Activated CD8-positive, alpha-beta memory T cell treated with anti-CD3 and anti-CD28 coated beads, Interleukin-2, amount 50 U/mL, for 24 hours (primary cell): ENCODE measurements around the gene CACNB2.
A peak's percentile ranks its signal among the peaks of the same experiment; 100 is the strongest.

Source experiments
- DNase-seq: peaks from one replicate; pipeline ENCODE4 v3.0.0-alpha.2; 2020; ENCODE audit errors: extremely low read depth

CACNB2 gene

GRCh38 chr10:18140149-18140956, at the start of gene CACNB2:
Gene CACNB2, plus strand, starts transcription at chr10:18140424.
- DNase-seq: no peak

GRCh38 chr10:18094332-18094731, 45.9 kb upstream of the CACNB2 start:
- no peak for DNase-seq

- DNase-seq: no peak
Observed at GRCh38 chr10:18094793-18095192, 45.4 kb upstream of the CACNB2 start.

GRCh38 chr10:18097524-18097923, 42.7 kb upstream of the CACNB2 start:
- DNase-seq: no peak

GRCh38 chr10:18098201-18098600, 42.0 kb upstream of the CACNB2 start:
- DNase-seq: no peak

- no peak for DNase-seq
Observed at GRCh38 chr10:18099415-18099814, 40.8 kb upstream of the CACNB2 start.

DNA sequence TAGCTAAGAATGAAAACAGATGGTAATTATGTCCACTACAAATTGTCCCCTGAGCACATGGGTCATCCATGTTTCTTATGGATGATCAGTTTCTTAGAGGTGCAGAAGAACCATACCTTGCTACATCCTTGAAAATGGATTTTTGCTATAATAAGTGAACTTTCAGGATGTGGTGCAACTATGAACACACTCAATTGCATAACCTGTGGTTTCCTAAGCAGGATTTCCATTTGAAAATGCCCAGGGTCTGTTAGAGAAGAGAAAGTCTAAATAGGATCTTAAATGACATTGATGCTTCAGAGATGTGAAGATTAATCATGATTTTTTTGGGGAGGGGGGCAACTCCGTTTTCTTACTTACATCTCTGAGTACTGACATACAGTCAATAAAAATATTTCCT, 39.6 kb upstream of the CACNB2 start:
- DNase-seq: no peak

- no peak for DNase-seq
Observed at GRCh38 chr10:18102404-18102803, 37.8 kb upstream of the CACNB2 start.

DNA sequence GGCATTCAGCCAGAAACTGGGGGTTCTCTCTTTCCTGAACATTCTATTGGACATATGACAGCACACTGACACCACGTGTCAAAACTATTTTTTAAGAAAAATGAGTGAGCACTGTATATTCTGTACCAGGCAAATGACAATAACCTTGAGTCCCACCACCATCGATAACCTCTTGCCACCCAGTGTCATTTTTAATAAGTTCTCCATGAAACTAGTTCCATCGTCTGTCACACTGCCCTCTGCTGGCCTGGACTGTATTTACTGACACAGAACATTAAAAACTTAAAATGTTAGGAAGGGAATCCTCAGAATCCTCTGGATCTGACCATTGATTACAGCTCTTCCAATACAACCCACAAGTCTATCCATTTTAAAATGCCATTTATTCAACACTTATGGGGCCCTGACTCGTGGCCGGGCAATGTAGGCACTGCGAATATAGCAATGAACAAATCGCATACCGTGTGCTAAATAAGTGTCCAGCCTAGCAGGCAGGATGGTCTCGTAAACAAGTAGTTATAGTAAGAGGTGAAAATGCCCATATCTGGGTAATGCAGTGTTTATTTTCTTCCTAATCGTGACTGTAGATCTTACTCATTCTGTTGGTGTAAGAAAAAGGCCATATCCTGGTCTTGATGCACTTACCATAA, 35.9 kb upstream of the CACNB2 start:
- peak; percentile 8 for DNase-seq

- DNase-seq: no peak
Observed at GRCh38 chr10:18109341-18109870, 30.8 kb upstream of the CACNB2 start.

DNA sequence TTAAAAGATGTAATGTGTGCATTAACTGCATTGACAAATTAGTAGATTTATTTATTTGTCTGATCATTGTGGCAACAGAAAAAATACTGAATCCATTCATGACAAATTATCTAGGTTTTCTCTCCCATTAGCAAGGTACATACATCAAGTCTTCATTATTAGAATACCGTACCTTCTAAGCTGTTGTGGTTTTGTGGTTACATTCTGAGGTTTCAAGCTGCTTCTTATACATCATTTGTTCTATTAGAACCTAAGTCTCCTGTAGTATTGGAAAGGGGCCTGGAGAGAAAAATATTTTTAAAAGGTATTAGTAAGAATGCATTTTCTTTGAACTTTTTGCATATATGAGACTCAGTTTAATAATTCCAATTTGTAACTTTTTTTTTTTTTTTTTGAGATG, 26.3 kb upstream of the CACNB2 start:
- DNase-seq: no peak

DNA sequence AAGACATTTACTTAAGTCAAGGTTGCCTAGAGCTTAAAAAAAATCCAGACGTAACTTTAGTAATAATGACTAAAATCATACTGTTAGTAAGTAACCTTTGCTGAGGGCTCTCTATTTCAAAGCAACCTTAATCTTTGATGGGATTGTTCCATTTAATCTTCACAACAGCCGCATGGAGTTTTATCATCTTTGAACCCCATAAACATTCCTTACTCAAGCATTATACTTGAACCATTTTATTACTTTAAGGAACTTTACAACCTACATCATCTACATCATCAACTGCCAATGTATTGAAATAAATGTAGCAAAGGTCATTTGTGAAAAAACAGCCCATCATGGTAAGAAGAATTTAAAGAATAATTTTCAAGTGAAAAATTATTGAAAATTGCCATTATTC, 22.9 kb upstream of the CACNB2 start:
- DNase-seq: no peak

DNA sequence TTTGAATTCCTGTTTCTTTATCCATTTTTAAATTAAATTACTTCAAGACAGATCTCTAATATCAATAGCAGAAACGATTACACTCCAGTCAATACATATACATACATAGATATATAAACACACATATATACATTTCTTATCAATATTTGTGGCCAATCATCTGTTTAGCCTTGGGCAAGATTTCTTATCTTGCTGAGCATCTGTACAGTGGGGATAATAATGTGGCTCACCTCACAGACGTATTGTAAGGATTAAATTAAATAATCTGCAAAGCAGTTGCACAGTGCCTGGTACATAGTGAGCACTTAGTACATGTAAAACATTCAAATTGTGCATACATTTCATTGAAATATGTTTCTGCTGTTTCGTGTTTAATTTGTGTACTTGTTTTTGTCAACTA, 17.5 kb upstream of the CACNB2 start:
- no peak for DNase-seq

GRCh38 chr10:18133046-18133445, 7.2 kb upstream of the CACNB2 start:
- DNase-seq: no peak

GRCh38 chr10:18134509-18134908, 5.7 kb upstream of the CACNB2 start:
- no peak for DNase-seq

DNA sequence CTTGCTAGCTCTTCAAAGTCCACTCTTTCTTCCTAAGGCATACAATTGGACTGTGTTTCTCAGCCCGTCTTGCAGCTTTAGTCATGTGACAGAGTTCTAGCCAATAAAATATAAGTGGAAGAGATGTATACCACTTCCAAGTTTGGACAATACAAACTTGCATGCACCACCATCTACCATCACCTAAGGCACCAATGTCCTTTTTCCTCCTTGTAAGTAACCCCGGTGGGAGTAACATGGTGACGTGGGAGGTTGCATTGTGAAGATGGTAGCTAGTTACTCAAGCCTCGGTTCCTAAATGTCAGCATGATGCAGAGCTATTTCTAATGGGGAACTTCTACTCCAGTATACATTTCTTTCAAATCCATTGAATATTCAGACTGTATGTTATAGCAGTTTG, 5.3 kb upstream of the CACNB2 start:
- no peak for DNase-seq

- DNase-seq: no peak
Observed at GRCh38 chr10:18136073-18136791, 4.0 kb upstream of the CACNB2 start.

- no peak for DNase-seq
Observed at GRCh38 chr10:18137111-18137510, 3.1 kb upstream of the CACNB2 start.

- DNase-seq: no peak
Observed at GRCh38 chr10:18140957-18141845, 977 bp downstream of the CACNB2 start.

GRCh38 chr10:18142151-18142550, 1.9 kb downstream of the CACNB2 start:
- no peak for DNase-seq

DNA sequence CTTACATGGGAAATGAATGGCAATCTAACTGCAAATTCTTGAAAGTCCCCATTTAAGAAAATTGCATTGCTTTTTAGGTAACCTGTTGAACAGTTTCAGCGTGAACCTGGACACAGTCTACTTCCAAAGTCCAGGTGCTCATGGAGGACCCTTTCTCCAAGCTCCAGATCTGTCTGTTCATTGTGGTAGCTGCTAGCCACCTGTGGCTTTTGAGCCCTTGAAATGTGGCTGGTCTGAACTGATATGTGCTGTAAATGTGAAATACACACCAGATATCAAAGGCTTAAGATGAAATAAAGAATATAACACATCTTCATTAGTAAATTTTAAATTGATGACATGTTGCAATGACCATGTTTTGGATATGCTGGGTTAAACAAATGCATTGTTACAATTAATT, 4.2 kb downstream of the CACNB2 start:
- DNase-seq: no peak

- DNase-seq: no peak
Observed at GRCh38 chr10:18144928-18145327, 4.7 kb downstream of the CACNB2 start.
